ENCODE measurements around the gene CCDC106.

- TF ChIP-seq CTCF (IDR thresholded peaks at IDR 0.05) (no peak), POLR2A (IDR thresholded peaks at IDR 0.05) (no peak)
Measured at GRCh38 chr19:55686311-55687050, 38.5 kb downstream of the CCDC106 start.

Data from adrenal gland (tissue), 5 donors.